Esophagus squamous epithelium (tissue), 4 donors: ENCODE results near the gene CCDC102B.

ENCODE experiments used
- POLR2A ChIP-seq, 4 donors: fragments of 450-650 bp; IDR thresholded peaks; one replicate each; pipeline ENCODE4 v1.6.1; 2017; ENCODE audit warnings: antibody characterized with exemption in 4 of 4, mild to moderate bottlenecking in 4 of 4, moderate library complexity in 3 of 4
- TF ChIP-seq, protein P1 (sequence below), 6 experiments: fragments of 450-650 bp in 4 of 6; fragments of 200-600 bp in 2 of 6; sonication (generic) in 2 of 6; IDR thresholded peaks; one replicate each; pipeline ENCODE4 v1.5.1; 2016 to 2019; ENCODE audit warnings: antibody characterized with exemption in 6 of 6, mild to moderate bottlenecking in 4 of 6, moderate library complexity in 4 of 6

DNA sequence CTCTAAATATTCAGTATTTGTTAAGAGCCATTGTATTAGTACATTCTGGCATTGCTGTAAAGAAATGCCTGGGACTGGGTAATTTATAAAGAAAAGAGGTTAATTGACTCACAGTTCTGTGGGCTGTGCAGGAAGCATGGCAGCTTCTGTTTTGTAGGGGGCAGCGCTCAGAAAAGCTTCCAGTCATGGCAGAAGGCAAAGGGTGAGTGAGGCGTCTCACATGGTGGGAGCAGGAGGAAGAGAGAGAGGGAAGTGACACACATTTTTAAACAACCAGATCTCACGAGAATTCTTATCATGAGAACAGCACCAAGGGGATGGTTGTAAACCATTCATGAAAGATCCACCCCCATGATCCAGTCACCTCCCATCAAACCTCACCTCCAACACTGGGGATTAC, 13.8 kb upstream of the CCDC102B start:
- TF ChIP-seq, protein P1, sequence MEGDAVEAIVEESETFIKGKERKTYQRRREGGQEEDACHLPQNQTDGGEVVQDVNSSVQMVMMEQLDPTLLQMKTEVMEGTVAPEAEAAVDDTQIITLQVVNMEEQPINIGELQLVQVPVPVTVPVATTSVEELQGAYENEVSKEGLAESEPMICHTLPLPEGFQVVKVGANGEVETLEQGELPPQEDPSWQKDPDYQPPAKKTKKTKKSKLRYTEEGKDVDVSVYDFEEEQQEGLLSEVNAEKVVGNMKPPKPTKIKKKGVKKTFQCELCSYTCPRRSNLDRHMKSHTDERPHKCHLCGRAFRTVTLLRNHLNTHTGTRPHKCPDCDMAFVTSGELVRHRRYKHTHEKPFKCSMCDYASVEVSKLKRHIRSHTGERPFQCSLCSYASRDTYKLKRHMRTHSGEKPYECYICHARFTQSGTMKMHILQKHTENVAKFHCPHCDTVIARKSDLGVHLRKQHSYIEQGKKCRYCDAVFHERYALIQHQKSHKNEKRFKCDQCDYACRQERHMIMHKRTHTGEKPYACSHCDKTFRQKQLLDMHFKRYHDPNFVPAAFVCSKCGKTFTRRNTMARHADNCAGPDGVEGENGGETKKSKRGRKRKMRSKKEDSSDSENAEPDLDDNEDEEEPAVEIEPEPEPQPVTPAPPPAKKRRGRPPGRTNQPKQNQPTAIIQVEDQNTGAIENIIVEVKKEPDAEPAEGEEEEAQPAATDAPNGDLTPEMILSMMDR (IDR thresholded peaks at IDR 0.05) = no peak
- TF ChIP-seq POLR2A (IDR thresholded peaks at IDR 0.05) = no peak
